ENCODE measurements around the gene DLG2.

Gene DLG2

DNA sequence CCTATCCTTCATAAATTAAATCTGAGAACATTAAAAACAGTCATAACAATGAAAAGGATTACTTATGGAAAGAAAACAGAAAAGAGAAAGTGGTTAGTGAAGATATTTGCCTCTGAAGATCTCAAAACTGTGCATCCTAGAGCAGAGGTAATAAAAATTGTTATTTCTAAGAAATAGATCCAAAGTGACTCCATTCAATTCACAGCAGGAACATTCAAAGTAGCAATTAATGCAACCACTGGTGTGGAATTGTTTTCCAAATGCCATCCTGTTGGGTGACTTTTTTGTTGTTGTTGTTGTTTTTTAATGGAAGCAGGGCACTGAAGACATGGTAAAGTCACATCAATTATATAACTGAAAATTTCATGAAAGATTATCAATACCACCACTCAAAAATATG is 1201.5 kb downstream of the DLG2 start:
- no peak overlapping the region for H3K27ac ChIP-seq
- DNase-seq, result no peak
- H3K36me3 ChIP-seq, result no peaks in the 10 kb centered on the region
- H3K27me3 ChIP-seq (ENCODE audit: insufficient read depth, low read depth, severe bottlenecking), result no peaks in the 10 kb centered on the region
- H3K4me3 ChIP-seq (ENCODE audit: low read depth, low read length), result no peak overlapping the region
- no peaks in the 10 kb centered on the region for H3K9me3 ChIP-seq (ENCODE audit: severe bottlenecking)
- TF ChIP-seq, protein P1, sequence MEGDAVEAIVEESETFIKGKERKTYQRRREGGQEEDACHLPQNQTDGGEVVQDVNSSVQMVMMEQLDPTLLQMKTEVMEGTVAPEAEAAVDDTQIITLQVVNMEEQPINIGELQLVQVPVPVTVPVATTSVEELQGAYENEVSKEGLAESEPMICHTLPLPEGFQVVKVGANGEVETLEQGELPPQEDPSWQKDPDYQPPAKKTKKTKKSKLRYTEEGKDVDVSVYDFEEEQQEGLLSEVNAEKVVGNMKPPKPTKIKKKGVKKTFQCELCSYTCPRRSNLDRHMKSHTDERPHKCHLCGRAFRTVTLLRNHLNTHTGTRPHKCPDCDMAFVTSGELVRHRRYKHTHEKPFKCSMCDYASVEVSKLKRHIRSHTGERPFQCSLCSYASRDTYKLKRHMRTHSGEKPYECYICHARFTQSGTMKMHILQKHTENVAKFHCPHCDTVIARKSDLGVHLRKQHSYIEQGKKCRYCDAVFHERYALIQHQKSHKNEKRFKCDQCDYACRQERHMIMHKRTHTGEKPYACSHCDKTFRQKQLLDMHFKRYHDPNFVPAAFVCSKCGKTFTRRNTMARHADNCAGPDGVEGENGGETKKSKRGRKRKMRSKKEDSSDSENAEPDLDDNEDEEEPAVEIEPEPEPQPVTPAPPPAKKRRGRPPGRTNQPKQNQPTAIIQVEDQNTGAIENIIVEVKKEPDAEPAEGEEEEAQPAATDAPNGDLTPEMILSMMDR (IDR thresholded peaks at IDR 0.05; ENCODE audit: low read depth, low read length), result no peak

DNA sequence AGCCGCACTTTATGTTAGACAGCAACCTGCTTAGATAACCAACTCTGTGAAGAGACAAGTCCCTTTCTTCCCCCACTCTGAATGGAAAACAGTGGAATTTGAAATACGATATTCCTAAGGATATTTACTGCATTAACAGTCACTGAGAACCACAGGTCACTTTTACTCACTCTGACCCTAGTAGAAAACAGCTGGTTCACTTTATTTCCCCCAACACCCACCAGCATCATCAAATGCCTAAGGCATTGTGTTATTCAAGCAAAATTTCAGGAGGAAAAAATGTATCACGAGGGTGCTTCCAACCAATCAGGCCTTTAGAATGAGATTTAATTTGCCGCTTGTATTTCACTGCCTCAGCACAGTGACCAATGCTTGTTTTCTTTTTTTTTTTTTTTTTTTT is 1206.9 kb downstream of the DLG2 start:
- no peaks in the 10 kb centered on the region for H3K9me3 ChIP-seq (ENCODE audit: severe bottlenecking)

GRCh38 chr11:84419616-84420015 is 1207.5 kb downstream of the DLG2 start:
- DNase-seq, result no peak
- Histone ChIP-seq H3K36me3 (no peaks in the 10 kb centered on the region), H3K4me3 (ENCODE audit: low read depth, low read length) (no peak overlapping the region), H3K27me3 (ENCODE audit: insufficient read depth, low read depth, severe bottlenecking) (no peaks in the 10 kb centered on the region), H3K9me3 (ENCODE audit: severe bottlenecking) (no peaks in the 10 kb centered on the region), H3K27ac (no peak overlapping the region)
- TF ChIP-seq, protein P1 (IDR thresholded peaks at IDR 0.05; ENCODE audit: low read depth, low read length), result no peak

More for the DNA sequence above, 1206.9 kb downstream of the DLG2 start:
- no peaks in the 10 kb centered on the region for H3K27me3 ChIP-seq (ENCODE audit: insufficient read depth, low read depth, severe bottlenecking)
- H3K4me3 ChIP-seq (ENCODE audit: low read depth, low read length), result no peak overlapping the region
- H3K36me3 ChIP-seq, result no peaks in the 10 kb centered on the region
- TF ChIP-seq, protein P1 (IDR thresholded peaks at IDR 0.05; ENCODE audit: low read depth, low read length), result no peak
- H3K27ac ChIP-seq, result no peak overlapping the region
- no peak for DNase-seq

DNA sequence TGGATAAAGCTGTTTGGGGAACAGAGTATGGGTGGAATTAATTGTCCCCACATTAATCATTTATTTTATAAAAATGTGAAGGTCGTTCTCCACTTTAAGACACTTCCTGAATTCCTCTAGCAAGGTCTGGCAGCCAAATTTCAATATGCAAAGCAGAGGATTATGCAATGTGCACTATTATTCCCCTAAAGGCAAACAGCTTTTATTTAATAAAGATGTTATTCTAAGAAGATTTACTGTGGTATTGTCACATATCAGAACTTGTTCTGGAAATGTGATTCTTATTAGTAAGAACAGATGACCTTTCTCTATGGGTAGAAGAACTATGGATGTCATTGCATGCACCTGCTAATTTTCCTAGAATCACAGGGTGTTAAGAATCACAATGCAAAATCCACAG is 1212.2 kb downstream of the DLG2 start:
- TF ChIP-seq, protein P1 (IDR thresholded peaks at IDR 0.05; ENCODE audit: low read depth, low read length), result no peak
- Histone ChIP-seq H3K36me3 (no peaks in the 10 kb centered on the region), H3K4me3 (ENCODE audit: low read depth, low read length) (no peak overlapping the region), H3K27me3 (ENCODE audit: insufficient read depth, low read depth, severe bottlenecking) (no peaks in the 10 kb centered on the region), H3K27ac (no peak overlapping the region), H3K9me3 (ENCODE audit: severe bottlenecking) (no peaks in the 10 kb centered on the region)
- no peak for DNase-seq

DNA sequence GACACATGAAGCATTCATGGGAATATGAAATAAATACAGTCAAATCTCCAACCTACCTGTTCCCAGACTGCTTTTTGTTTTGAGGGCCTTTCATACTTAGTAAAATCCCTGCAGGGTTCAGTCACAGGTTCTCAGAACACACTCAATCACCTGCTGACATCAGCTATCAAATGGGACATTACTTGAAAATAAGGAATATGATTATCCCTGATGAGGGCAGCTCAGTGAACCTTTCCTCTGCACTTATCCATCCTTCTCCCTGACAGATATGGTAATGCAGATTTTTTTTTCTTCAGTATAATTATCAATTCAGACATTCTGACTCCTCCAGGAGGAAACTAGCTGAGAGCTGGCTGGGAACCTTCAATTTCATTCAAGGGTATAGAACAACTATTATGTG is 1213.6 kb downstream of the DLG2 start:
- Histone ChIP-seq H3K36me3 (no peaks in the 10 kb centered on the region), H3K9me3 (ENCODE audit: severe bottlenecking) (no peaks in the 10 kb centered on the region), H3K4me3 (ENCODE audit: low read depth, low read length) (no peak overlapping the region), H3K27me3 (ENCODE audit: insufficient read depth, low read depth, severe bottlenecking) (no peaks in the 10 kb centered on the region), H3K27ac (no peak overlapping the region)
- TF ChIP-seq, protein P1 (IDR thresholded peaks at IDR 0.05; ENCODE audit: low read depth, low read length), result no peak
- no peak for DNase-seq

DNA sequence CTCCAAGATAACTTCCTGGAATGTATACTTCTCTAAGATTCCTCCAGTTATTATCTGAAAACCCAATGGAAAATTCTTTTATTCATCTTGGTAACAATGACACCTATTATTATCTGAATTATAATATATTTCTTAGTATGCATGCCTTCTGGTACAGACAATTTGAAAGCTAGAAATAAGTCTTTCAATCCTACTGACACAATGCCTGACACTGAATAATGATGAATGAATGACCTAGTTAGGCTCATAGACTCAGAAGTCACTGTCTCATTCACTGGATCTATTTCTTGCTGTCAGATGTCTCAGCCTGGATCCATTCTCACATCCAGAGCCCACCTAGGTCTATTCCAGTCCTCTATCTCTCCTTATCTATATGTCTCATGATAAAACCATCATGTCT is 1214.3 kb downstream of the DLG2 start:
- Histone ChIP-seq H3K4me3 (ENCODE audit: low read depth, low read length) (no peak overlapping the region), H3K9me3 (ENCODE audit: severe bottlenecking) (no peaks in the 10 kb centered on the region), H3K27ac (no peak overlapping the region), H3K27me3 (ENCODE audit: insufficient read depth, low read depth, severe bottlenecking) (no peaks in the 10 kb centered on the region), H3K36me3 (no peaks in the 10 kb centered on the region)
- no peak for DNase-seq
- TF ChIP-seq, protein P1 (IDR thresholded peaks at IDR 0.05; ENCODE audit: low read depth, low read length), result no peak

Data from WERI-Rb-1 (cell line).